PC-3 (cell line): Measurements from ENCODE around the gene FKBP1A.

Experiments
- EZH2 ChIP-seq: fragments of 300-600 bp; sonication (generic); IDR thresholded peaks from one replicate; pipeline ENCODE4 v1.6.1; 2017; ENCODE audit warnings: antibody characterized with exemption, mild to moderate bottlenecking, low read length; ENCODE audit not compliant: unreplicated experiment
- TF ChIP-seq, protein P1 (sequence below): fragments of 300-600 bp; sonication (generic); conservative IDR thresholded peaks from 2 replicates; pipeline ENCODE4 v1.5.1; 2017; ENCODE audit warnings: antibody characterized with exemption, low read depth, mild to moderate bottlenecking, low read length

DNA sequence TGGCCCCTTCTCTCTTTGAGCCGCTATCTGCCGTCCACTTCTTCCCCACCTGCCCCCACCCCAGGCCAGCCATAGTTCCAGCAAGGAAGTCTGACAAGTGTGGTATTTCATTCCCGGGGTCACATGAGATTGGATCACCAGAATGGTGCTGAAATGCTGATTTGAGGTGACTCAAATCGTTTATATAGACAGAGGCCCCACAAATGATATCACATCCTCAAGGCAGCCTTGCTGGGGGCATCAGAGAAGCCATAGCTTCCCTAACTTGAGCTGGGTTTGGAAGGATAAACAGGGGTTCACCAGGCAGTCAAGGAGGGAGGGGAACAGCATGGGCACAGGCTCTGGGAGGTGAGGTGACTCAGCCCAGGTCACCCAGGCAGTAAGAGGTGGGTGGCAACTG is 73.8 kb downstream of the FKBP1A start:
- TF ChIP-seq, protein P1, sequence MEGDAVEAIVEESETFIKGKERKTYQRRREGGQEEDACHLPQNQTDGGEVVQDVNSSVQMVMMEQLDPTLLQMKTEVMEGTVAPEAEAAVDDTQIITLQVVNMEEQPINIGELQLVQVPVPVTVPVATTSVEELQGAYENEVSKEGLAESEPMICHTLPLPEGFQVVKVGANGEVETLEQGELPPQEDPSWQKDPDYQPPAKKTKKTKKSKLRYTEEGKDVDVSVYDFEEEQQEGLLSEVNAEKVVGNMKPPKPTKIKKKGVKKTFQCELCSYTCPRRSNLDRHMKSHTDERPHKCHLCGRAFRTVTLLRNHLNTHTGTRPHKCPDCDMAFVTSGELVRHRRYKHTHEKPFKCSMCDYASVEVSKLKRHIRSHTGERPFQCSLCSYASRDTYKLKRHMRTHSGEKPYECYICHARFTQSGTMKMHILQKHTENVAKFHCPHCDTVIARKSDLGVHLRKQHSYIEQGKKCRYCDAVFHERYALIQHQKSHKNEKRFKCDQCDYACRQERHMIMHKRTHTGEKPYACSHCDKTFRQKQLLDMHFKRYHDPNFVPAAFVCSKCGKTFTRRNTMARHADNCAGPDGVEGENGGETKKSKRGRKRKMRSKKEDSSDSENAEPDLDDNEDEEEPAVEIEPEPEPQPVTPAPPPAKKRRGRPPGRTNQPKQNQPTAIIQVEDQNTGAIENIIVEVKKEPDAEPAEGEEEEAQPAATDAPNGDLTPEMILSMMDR = no peak
- TF ChIP-seq EZH2 = no peak
